HG03520 (cell line): ENCODE measurements around the gene CLPTM1.

Experiments
- ATAC-seq: cut with Tn5 transposase; IDR thresholded peaks from one replicate; pipeline ENCODE4 v1.9.1; 2021; ENCODE audit warnings: mild to moderate bottlenecking, moderate library complexity; ENCODE audit not compliant: unreplicated experiment

Gene CLPTM1

GRCh38 chr19:45005787-45006186, 50.6 kb downstream of the CLPTM1 start:
- ATAC-seq = no peak

DNA sequence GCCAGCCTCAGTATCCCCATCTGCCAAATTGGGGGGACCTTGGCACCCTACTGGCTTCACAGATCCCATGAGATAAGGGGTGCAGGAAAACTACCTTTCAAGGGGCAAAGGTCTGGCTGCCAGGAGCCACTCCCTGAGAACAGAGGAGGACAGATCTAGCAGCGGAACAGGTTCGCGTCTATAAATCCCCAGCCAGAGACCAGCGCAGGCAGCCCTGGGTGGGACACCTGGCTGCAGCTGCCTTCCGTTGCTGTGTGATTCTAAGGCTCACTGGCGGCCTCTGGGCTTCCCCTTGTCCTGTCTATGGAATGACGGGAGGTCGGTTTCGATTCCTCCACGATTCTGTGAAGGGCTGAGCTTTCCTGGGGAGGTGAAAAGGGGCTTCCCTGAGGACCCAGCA, 53.4 kb downstream of the CLPTM1 start:
- no peak for ATAC-seq

DNA sequence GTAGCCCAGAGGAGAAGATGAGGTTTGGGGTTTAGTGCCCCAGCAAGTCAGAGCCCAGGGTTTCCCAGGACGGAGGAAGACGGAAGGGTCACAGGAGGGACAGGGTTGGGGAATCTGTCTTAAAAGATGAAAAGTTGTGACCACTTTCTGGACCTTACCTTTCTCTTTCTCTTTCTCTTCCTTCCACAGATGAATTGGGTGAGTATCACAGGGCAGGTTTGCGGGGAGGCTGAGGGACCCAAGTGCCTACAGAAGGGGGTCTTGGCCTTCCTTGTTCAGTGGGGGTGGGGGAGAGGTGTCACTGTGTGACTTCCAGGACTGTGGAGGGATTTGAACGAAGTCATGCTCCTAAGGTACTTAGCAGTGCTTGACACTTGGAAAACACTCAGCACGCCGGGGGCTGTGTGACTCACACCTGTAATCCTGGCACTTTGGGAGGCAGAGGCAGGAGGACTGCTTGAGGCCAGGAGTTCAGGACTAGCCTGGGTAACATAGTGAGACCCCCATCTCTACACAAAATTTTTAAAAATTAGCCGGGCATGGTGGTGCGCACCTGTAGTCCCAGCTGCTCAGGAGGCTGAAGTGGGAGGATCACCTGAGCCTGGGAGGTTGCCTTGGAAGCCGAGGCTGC, 54.6 kb downstream of the CLPTM1 start:
- ATAC-seq = no peak

GRCh38 chr19:45010306-45010705, 55.1 kb downstream of the CLPTM1 start:
- no peak for ATAC-seq

GRCh38 chr19:45011959-45012358, 56.8 kb downstream of the CLPTM1 start:
- ATAC-seq = no peak

DNA sequence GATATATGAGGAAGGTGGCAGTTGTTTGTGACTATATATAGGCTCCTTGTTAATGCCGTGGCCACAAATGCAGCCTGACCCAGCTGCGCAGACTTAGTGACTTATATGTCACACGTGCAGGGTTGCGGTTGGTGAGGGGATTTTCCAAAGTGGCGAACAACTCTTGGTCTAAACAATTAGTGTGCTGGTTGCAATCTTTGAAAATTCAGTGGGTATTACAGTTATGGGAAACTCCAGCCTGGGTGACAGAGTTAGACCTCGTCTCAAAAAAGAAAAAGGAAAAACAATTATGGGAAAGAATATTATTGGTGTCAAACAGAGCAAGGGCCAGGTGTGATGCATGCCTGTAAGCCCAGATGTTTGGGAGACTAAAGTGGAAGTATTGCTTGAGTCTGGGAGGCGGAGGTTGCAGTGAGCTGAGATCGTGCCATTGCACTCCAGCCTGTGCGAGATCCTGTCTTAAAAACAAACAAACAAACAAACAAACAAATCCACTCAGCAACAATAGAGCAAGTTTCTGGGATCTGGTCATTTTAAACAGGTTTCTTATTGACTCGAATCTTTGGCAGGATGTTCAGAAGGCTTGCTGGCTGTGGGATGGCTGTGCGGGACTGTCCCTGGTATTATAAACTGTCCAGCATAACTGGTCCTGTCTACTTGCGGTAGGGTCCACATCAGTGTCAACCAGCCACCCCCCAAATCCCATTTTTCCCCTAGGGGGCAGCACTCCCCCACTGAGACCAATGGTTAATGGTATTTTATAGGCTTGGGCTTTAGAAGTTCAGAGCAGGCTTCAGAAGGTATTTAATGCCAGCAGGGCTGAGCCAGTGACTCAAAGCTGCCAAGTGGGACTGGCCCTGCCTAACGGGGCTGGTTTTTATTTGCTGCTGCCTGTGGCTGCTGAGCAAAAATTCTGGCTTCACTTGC, 61.5 kb downstream of the CLPTM1 start:
- peak; percentile 72 for ATAC-seq

GRCh38 chr19:45019187-45019586, 64.0 kb downstream of the CLPTM1 start:
- ATAC-seq = no peak

- ATAC-seq = no peak
Observed at GRCh38 chr19:45020071-45020470, 64.9 kb downstream of the CLPTM1 start.

DNA sequence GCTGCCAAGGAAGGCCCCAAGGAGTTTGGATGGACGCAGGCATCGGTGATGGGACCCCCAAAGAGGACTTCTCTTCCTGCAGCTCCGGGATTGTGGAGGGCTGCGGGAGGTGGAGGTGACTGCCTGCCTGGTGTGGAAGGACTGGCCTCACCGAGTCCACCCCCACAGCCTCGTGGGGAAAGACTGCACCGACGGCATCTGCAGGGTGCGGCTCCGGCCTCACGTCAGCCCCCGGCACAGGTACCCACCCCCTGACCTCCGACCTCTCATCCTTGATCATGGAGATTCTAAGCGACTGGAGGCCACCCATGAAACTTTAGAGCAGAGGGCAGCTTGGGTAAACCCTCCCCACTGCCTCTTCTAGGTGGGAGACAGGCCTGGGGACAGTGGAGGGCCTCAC, 66.8 kb downstream of the CLPTM1 start:
- no peak for ATAC-seq

DNA sequence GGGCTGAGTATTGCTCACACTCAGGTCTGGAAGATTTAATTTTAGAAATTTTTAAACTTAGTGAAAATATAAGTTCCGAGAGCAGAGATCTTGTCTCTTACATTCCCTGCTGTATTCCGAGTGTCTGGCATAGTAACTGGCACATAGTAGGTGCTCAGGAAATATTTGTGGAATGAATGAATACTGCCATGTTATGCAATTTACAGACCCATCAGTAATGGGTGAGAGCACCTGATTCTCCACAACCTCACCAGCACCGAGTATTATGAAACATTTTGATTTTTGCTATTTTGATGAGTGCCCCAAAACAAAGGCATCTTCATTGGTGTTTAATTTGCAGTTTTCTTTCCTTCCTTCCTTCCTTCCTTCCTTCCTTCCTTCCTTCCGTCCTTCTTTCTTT, 67.9 kb downstream of the CLPTM1 start:
- no peak for ATAC-seq

GRCh38 chr19:45025264-45025663, 70.1 kb downstream of the CLPTM1 start:
- ATAC-seq = no peak

DNA sequence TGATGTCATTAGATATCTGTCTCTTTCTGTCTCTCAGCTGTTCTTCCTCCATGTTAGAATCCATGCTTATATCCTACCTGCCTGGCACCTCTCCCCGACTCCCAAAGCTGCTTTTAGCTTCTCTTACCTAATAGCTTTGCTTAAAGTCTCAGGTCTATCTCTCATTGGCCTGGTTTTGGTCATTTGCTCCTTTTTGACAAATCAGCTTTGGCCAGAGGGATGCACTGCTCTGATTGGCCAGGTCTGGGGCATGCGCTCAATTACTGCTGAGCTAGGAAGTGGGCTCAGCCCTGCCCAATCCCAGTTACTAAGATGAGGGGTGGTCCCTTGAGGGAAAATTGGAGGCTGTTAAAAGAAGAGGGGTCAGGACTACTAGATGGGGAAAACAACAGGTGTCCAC, 72.2 kb downstream of the CLPTM1 start:
- no peak for ATAC-seq

GRCh38 chr19:45030825-45031224, 75.6 kb downstream of the CLPTM1 start:
- ATAC-seq = no peak

- ATAC-seq = no peak
Observed at GRCh38 chr19:45032421-45032820, 77.2 kb downstream of the CLPTM1 start.

GRCh38 chr19:45035755-45036154, 80.6 kb downstream of the CLPTM1 start:
- ATAC-seq = no peak

DNA sequence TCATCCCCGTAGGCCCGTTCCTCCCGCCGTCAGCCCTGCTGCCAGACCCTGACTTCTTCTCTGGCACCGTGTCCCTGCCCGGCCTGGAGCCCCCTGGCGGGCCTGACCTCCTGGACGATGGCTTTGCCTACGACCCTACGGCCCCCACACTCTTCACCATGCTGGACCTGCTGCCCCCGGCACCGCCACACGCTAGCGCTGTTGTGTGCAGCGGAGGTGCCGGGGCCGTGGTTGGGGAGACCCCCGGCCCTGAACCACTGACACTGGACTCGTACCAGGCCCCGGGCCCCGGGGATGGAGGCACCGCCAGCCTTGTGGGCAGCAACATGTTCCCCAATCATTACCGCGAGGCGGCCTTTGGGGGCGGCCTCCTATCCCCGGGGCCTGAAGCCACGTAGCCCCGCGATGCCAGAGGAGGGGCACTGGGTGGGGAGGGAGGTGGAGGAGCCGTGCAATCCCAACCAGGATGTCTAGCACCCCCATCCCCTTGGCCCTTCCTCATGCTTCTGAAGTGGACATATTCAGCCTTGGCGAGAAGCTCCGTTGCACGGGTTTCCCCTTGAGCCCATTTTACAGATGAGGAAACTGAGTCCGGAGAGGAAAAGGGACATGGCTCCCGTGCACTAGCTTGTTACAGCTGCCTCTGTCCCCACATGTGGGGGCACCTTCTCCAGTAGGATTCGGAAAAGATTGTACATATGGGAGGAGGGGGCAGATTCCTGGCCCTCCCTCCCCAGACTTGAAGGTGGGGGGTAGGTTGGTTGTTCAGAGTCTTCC, 82.4 kb downstream of the CLPTM1 start:
- no peak for ATAC-seq

DNA sequence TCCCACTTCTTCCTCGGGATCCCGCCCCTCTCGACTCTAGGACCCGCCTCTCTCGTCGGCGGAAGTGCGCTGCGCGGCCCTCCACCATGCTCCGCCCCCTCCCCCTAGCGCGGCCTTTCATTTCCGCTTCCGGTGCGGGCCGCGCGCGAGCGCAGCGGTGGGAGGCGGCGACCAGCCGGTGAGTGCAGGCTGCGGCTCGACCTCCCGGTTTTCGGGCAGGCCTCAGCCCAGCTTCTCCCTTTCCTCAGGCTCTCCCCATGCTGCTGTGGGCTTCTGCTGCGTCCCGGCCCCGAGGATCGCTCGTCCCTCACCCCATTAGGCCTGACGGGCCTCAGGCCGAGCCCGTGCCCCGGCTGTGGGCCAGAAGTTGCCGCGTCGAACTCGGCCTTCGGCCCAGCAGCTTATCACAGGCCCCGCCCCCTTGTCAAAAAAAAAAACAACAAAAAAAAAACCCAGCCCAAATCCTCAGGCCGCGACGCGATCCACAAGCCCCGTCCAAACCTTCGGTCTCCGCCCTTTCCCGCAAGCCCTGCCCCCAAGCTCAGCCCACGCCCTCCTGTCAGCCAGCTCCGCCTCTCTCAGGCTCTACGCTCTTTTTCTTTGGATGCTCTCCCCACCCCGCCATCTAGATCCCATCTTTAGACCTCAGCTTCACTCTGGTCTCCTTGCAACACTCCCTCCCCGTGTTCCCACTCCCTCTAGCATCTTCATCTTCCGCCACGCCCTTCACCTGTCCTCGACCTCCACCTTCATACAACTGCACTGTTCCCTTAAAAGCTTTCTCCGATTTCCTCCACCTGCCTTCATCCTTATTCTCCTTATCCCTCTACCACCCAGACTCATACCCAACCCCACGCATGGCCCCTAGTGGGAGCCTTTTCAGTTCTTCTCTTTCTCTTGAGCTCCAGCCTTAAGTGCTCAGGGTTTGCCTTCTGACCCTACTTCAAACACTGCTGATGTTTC, 84.0 kb downstream of the CLPTM1 start, which contains the start of gene CLASRP:
Gene CLASRP, plus strand, starts transcription at position 115 of the 963 bp plus-strand sequence. CDS start 1,168 bp downstream, outside the sequence.
- peak; percentile 92 for ATAC-seq

GRCh38 chr19:45040059-45040771, 85.0 kb downstream of the CLPTM1 start:
- no peak for ATAC-seq

GRCh38 chr19:45041125-45041524, 85.9 kb downstream of the CLPTM1 start:
- ATAC-seq = no peak
